Lung (tissue), 12 donors: ENCODE results near the gene QRICH2. TPM values are rescaled to one million over a fixed set of nuclear protein-coding genes. Genes with fewer than 3 reads are reported as not detected.
"Not testable (repeated sequence)": the region's sequence is repeated elsewhere in the genome, so short reads cannot be mapped to it uniquely, and the experiment has no call there.

Experiments used
- ATAC-seq: fragments of 200-7000 bp; cut with Tn5 transposase; one replicate; pipeline ENCODE4 v1.9.1; 2020; ENCODE audit warnings: moderate number of reproducible peaks; ENCODE audit not compliant: insufficient read depth, low FRiP score
- DNase-seq, 3 donors: peaks; one replicate each; pipeline ENCODE4 v3.0.0-alpha.2; 2013 to 2017
- H3K27ac ChIP-seq, 2 donors: one replicate each; pipeline ENCODE4 v1.5.1; 2013; ENCODE audit warnings: mild to moderate bottlenecking in 2 of 2, moderate library complexity in 2 of 2, control low read depth in 1 of 2, inconsistent platforms in 1 of 2, low read depth in 1 of 2, low read length in 1 of 2
- H3K27me3 ChIP-seq, 3 donors: one replicate each; pipeline ENCODE4 v1.5.1; 2013; ENCODE audit warnings: low read length in 2 of 3; ENCODE audit not compliant: control insufficient read depth in 3 of 3, insufficient read depth in 3 of 3
- H3K36me3 ChIP-seq, 4 donors: one replicate each; pipeline ENCODE4 v1.5.1; 2013; ENCODE audit warnings: low read length in 4 of 4, mild to moderate bottlenecking in 1 of 4, moderate library complexity in 1 of 4; ENCODE audit not compliant: control insufficient read depth in 4 of 4, insufficient read depth in 4 of 4
- H3K4me1 ChIP-seq, 5 donors: one replicate each; pipeline ENCODE4 v1.5.1; 2013; ENCODE audit warnings: low read length in 5 of 5, mild to moderate bottlenecking in 2 of 5, moderate library complexity in 1 of 5; ENCODE audit not compliant: control insufficient read depth in 5 of 5, insufficient read depth in 5 of 5
- H3K4me3 ChIP-seq: one replicate; pipeline ENCODE4 v1.5.1; 2013; ENCODE audit warnings: mild to moderate bottlenecking, control low read depth, moderate library complexity
- H3K9ac ChIP-seq, 2 donors: one replicate each; pipeline ENCODE4 v1.5.1; 2013; ENCODE audit warnings: low read length in 2 of 2, control low read depth in 1 of 2; ENCODE audit not compliant: insufficient read depth in 1 of 2
- H3K9me3 ChIP-seq, 4 donors: one replicate each; pipeline ENCODE4 v1.5.1; 2013; ENCODE audit warnings: low read length in 3 of 4, mild to moderate bottlenecking in 1 of 4, moderate library complexity in 1 of 4; ENCODE audit not compliant: control insufficient read depth in 4 of 4, insufficient read depth in 3 of 4
- CTCF ChIP-seq: IDR thresholded peaks from 2 replicates; pipeline ENCODE4 v1.5.1; 2012; ENCODE audit warnings: mild to moderate bottlenecking; ENCODE audit errors: control extremely low read depth, extremely low read depth
- WGBS, 2 donors: extraction: QIAGEN DNeasy Blood & Tissue Kit; methylation state at CpG; one replicate each; pipeline ENCODE4 v1.1.7; 2013; 5-methylcytosine and 5-hydroxymethylcytosine counted together
- polyA plus RNA-seq, 2 donors: library from polyadenylated mRNA; stranded (reverse); fragments of 200-250 nt; gene quantifications; one replicate each; pipeline ENCODE4 v1.2.1, GENCODE V29; 2013
- total RNA-seq, 2 donors: library from RNA; depleted of rRNA in 1 of 2; stranded (reverse); fragments of >200 nt in 1 of 2; gene quantifications; one replicate each; pipeline ENCODE4 v1.2.1, GENCODE V29; 2014 to 2021
- donor health status: control.
- donor health status: control.
- donor health status: Bipolar disorder and iron deficiency.
- donor health status: healthy.
- donor health status: DM: yes; HTN: yes; CAD: no.

Gene QRICH2
- total and polyA plus RNA-seq, 4 donors, result 2.3 to 4.7 (median 2.7) TPM

- Histone ChIP-seq H3K27me3 (no peaks in the 10 kb centered on the region), H3K36me3 (peaks cover 19 to 24% (median 22%) of the 10 kb centered on the region in 4 donors), H3K4me1 (peaks cover 0 to 4% (median 0%) of the 10 kb centered on the region in 5 donors), H3K27ac (no peak overlapping the region), H3K9me3 (no peaks in the 10 kb centered on the region), H3K9ac (no peak overlapping the region), H3K4me3 (no peak overlapping the region)
- DNase-seq (peak in 1 of 3 donors; percentile 24), ATAC-seq (no peak)
- TF ChIP-seq CTCF, result no peak
- 72 to 75% methylated on average over 9 of the region's 9 CpGs for WGBS, 2 donors
Measured at GRCh38 chr17:76312735-76313134, 4.7 kb upstream of the QRICH2 start.

- WGBS, 2 donors, result 55 to 81% methylated on average over 4 of the region's 4 CpGs
- Histone ChIP-seq H3K9me3 (no peaks in the 10 kb centered on the region), H3K4me3 (no peak overlapping the region), H3K27me3 (no peaks in the 10 kb centered on the region), H3K4me1 (peaks cover 0 to 4% (median 0%) of the 10 kb centered on the region in 5 donors), H3K36me3 (peaks cover 16 to 24% (median 21%) of the 10 kb centered on the region in 4 donors), H3K27ac (no peak overlapping the region), H3K9ac (no peak overlapping the region)
- TF ChIP-seq CTCF, result no peak
- DNase-seq (no peak), ATAC-seq (no peak)
Measured at GRCh38 chr17:76309461-76309860, 1.4 kb upstream of the QRICH2 start.

- H3K36me3 ChIP-seq, result peaks cover 9 to 19% (median 10%) of the 10 kb centered on the region in 4 donors
- no peak overlapping the region for H3K27ac ChIP-seq
- no peak overlapping the region for H3K9ac ChIP-seq
- DNase-seq (no peak), ATAC-seq (no peak)
- no peaks in the 10 kb centered on the region for H3K27me3 ChIP-seq
- peaks cover 0 to 2% (median 0%) of the 10 kb centered on the region in 5 donors for H3K4me1 ChIP-seq
- no peak for TF ChIP-seq CTCF
- no peak overlapping the region for H3K4me3 ChIP-seq
- H3K9me3 ChIP-seq, result no peaks in the 10 kb centered on the region
- WGBS, 2 donors, result 96 to 97% methylated on average over 58 of the region's 58 CpGs
Measured at GRCh38 chr17:76307299-76307965, 644 bp downstream of the QRICH2 start.

- 97 to 99% methylated on average over 3 of the region's 3 CpGs for WGBS, 2 donors
- not testable (repeated sequence) for DNase-seq, ATAC-seq
Measured at GRCh38 chr17:76305135-76305454, 3.0 kb downstream of the QRICH2 start.

More at GRCh38 chr17:76305135-76305454, 3.0 kb downstream of the QRICH2 start:
- H3K9ac ChIP-seq, H3K4me1 ChIP-seq, H3K27me3 ChIP-seq, H3K9me3 ChIP-seq, H3K4me3 ChIP-seq, H3K27ac ChIP-seq: not testable (repeated sequence)
- peaks cover 0 to 10% (median 2%) of the 10 kb centered on the region in 4 donors for H3K36me3 ChIP-seq
